NCI-H2171 treated with DMSO at 0.1 percent for 48 hours (cell line): ENCODE results near the gene TFDP1.

ENCODE experiments used
- DNase-seq: peaks from one replicate; lab custom pipeline; 2025; lab: John Stamatoyannopoulos, UW

The TFDP1 gene

GRCh38 chr13:113666951-113667701 is 82.6 kb downstream of the TFDP1 start, which contains the start of gene GRK1:
GRK1 (plus strand) TSS chr13:113667219; CDS start chr13:113667387, 168 bp downstream.
- no peak for DNase-seq

- DNase-seq, result no peak
Measured at GRCh38 chr13:113667771-113668490, 83.4 kb downstream of the TFDP1 start.

DNA sequence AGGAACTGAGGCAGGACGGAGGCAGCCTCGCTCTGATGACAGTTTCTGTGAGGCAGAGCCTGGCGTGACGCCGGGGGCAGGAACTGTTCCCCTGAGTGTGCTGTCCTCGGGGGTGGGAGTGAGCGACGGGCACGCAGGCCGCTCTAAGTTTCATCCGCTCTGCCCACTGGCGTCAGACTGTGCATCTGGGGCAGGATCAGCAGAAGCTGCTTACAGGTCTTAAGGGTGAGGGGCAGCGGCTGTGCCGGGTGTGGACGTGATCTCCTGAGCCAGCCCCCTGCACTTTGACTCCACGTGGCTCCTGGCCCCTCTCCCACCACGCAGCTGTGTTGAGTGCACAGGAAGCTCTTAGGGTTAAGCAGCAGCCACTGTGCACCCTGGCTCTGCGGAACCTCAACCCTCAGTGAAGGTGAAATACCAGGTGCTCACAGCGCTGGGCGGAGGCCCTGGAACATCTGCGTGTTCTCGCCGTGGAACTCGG is 84.0 kb downstream of the TFDP1 start:
- DNase-seq, result no peak

DNA sequence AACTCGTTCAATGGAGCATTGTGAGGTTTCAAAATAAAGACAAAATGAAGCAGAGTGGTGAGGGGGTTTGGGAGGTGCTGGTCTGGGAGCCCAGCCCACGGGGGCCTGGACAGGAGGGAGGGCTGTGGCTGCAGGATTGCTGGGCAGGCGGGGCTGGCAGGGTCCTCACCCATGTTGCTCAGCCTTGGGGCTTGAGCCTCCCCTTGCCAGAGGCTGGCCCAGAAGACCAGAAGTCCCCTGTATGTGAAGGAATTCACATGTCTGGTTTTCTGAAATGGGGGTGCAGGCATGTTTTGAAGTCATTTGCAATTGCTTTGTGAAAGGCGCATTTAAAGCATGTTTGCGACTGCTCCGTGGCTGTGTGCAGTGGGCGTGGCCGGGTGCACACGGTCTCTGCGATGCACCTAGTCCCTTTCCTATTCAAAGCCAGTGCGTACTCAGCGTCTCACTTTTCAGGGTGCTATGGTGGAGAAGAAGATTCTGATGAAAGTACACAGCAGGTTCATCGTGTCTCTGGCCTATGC is 84.7 kb downstream of the TFDP1 start:
- DNase-seq, result no peak

GRCh38 chr13:113669755-113670341 is 85.3 kb downstream of the TFDP1 start:
- DNase-seq, result no peak

DNA sequence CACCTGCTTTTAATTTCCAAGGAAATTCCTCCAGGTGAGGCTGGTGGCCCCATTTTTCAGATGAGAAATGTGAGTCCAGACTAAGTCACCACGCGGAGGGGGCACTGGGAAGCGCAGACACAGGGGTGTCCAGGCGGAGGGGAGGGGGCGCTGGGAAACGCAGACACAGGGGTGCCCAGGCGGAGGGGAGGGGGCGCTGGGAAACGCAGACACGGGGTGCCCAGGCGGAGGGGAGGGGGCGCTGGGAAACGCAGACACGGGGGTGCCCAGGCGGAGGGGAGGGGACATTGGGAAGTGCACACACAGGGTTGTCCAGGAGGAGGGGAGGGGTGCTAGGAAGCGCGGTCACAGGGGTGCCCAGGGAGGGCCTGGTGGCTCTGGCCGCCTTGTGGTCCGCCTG is 86.0 kb downstream of the TFDP1 start:
- no peak for DNase-seq

- DNase-seq, result no peak
Measured at GRCh38 chr13:113671066-113672001, 86.8 kb downstream of the TFDP1 start.

DNA sequence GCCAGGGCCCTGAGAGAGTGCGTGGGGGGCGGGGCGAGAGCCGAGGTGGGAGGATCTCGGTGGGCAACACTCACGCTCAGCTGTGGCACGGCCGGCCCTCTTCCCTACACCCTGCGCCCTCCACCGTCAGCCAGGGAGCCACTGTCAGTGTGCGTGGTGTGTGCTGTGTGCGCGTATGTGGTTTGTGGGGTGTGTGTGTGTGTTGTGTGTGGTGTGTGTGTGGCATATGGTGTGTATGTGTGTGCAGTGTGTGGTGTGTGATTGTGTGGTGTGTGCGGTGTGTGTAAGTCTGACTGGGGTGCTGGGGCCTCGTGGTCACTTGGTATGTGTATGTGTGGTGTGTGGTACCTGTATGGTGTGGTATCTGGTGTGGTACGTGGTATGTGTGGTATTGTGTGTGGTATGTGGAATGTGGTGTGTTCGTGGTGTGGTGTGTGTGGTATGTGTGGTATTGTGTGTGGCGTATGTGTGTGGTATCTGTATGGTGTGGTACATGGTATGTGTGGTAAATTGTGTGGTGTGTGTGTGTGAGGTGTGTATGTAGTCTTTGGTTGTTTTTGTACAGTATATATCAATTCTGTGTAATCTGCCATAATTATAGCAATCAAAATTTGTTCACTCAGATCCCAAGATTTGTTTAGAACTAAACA is 87.6 kb downstream of the TFDP1 start:
- DNase-seq, result no peak
